Esophagus squamous epithelium (tissue), 4 donors: ENCODE data around the gene SERTAD1.

Experiments used
- CTCF ChIP-seq, 6 experiments: fragments of 450-650 bp in 4 of 6; fragments of 200-600 bp in 2 of 6; sonication (generic) in 2 of 6; IDR thresholded peaks; one replicate each; pipeline ENCODE4 v1.5.1; 2016 to 2019; ENCODE audit warnings: antibody characterized with exemption in 6 of 6, mild to moderate bottlenecking in 4 of 6, moderate library complexity in 4 of 6
- POLR2A ChIP-seq, 4 donors: fragments of 450-650 bp; IDR thresholded peaks; one replicate each; pipeline ENCODE4 v1.6.1; 2017; ENCODE audit warnings: antibody characterized with exemption in 4 of 4, mild to moderate bottlenecking in 4 of 4, moderate library complexity in 3 of 4

DNA sequence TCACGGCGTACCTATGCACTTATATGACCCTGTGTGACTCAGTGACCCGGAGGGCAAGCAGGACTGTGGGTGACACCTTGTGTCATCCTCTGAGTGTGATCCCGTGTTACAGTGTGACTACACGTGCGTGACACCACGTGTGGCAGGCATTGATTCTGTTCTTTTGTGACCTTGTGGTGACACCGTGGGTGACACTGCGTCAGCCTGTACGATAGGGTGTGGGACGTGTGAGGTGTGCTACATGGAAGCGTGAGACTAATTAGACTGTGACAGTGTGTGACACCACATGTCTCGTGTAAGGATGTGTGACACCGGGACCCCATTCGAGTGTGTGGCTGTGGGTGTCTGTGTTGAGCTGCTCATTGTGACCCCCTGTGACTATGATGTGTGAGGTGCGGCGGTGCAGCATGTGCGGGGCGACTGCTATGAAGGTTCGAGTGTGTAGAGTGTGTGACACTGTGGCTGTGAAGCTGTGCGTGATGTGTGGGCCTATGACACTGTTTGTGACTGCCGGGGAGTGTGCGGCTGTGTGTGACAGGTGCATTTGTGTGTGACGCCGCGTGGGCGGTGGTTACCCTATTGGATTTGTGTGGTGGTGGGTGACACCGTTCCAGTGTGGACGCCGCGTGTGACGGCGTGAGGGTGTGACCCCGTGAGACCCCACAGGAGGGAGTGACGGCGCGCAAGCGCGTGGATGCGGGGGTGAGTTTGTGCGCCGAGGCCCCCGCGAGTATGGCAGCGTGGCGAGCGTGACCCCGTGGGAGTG, 40.6 kb upstream of the SERTAD1 start:
- TF ChIP-seq CTCF (IDR thresholded peaks at IDR 0.05) (no peak), POLR2A (IDR thresholded peaks at IDR 0.05) (no peak)
